Keratinocyte (primary cell): Measurements from ENCODE around the gene PSMB7. TPM values are rescaled to one million over a fixed set of nuclear protein-coding genes. Genes with fewer than 3 reads are reported as not detected.

ENCODE experiments used
- DNase-seq: peaks from one replicate; pipeline ENCODE4 v3.0.0-alpha.2; 2011; ENCODE audit warnings: low read depth, missing footprints, low spot score
- FAIRE-seq: peaks from 2 replicates; lab custom pipeline; 2011; peaks lifted over from hg19 to GRCh38; lab: Jason Lieb, UNC
- H2AFZ ChIP-seq: 2 replicates; pipeline ENCODE4 v1.6.0; 2012; ENCODE audit warnings: low read length, control low read depth, inconsistent platforms; ENCODE audit not compliant: control insufficient read depth
- H3K27ac ChIP-seq: 2 replicates; pipeline ENCODE4 v1.5.1; 2011; ENCODE audit warnings: low read length; ENCODE audit not compliant: control insufficient read depth, insufficient read depth
- H3K27me3 ChIP-seq: 3 replicates; pipeline ENCODE4 v1.6.0; 2011; ENCODE audit warnings: low read length; ENCODE audit not compliant: control insufficient read depth, insufficient read depth; ENCODE audit errors: extremely low read depth
- H3K36me3 ChIP-seq, 2 experiments: 2 replicates in 1 of 2; 3 replicates in 1 of 2; pipeline ENCODE4 v1.5.1; 2011; ENCODE audit warnings: low read length in 2 of 2, mild to moderate bottlenecking in 1 of 2; ENCODE audit not compliant: control insufficient read depth in 2 of 2, insufficient read depth in 2 of 2; ENCODE audit errors: extremely low read depth in 1 of 2
- H3K4me1 ChIP-seq: 3 replicates; pipeline ENCODE4 v1.5.1; 2011; ENCODE audit warnings: low read length; ENCODE audit not compliant: control insufficient read depth, insufficient read depth; ENCODE audit errors: extremely low read depth
- H3K4me2 ChIP-seq: 3 replicates; pipeline ENCODE4 v1.6.0; 2011; ENCODE audit warnings: low read depth, low read length; ENCODE audit not compliant: control insufficient read depth, insufficient read depth; ENCODE audit errors: extremely low read depth
- H3K4me3 ChIP-seq, 3 experiments: fragments of 200-600 bp in 1 of 3; sonication (generic) in 1 of 3; 2 replicates in 2 of 3; 3 replicates in 1 of 3; pipeline ENCODE4 v1.5.1; 2011 to 2016; ENCODE audit warnings: low read length in 3 of 3, mild to moderate bottlenecking in 3 of 3, control low read depth in 2 of 3, inconsistent platforms in 1 of 3, low read depth in 1 of 3, mixed read lengths in 1 of 3, mixed run types in 1 of 3, moderate library complexity in 1 of 3; ENCODE audit not compliant: control insufficient read depth in 2 of 3, insufficient read depth in 2 of 3; ENCODE audit errors: extremely low read depth in 1 of 3
- H3K79me2 ChIP-seq: 2 replicates; pipeline ENCODE4 v1.6.0; 2012; ENCODE audit warnings: low read length; ENCODE audit not compliant: control insufficient read depth, insufficient read depth
- H3K9ac ChIP-seq: 3 replicates; pipeline ENCODE4 v1.6.0; 2011; ENCODE audit warnings: low read length; ENCODE audit not compliant: control insufficient read depth, insufficient read depth; ENCODE audit errors: extremely low read depth
- H3K9me1 ChIP-seq: 3 replicates; pipeline ENCODE4 v1.6.0; 2011; ENCODE audit warnings: low read length; ENCODE audit not compliant: control insufficient read depth, insufficient read depth; ENCODE audit errors: extremely low read depth
- H3K9me3 ChIP-seq: 2 replicates; pipeline ENCODE4 v1.5.1; 2012; ENCODE audit warnings: low read depth, low read length; ENCODE audit not compliant: control insufficient read depth
- H4K20me1 ChIP-seq: 3 replicates; pipeline ENCODE4 v1.6.0; 2011; ENCODE audit warnings: low read length; ENCODE audit not compliant: control insufficient read depth, insufficient read depth; ENCODE audit errors: extremely low read depth
- CTCF ChIP-seq, 3 experiments: IDR thresholded peaks in 1 of 3; conservative IDR thresholded peaks in 1 of 3; optimal IDR thresholded peaks in 1 of 3; 2 replicates in 2 of 3; 3 replicates in 1 of 3; pipeline versions ENCODE3 to v1.5.1; 2011; ENCODE audit warnings: low read length in 3 of 3, mild to moderate bottlenecking in 3 of 3, moderate library complexity in 2 of 3, control low read depth in 1 of 3, inconsistent platforms in 1 of 3; ENCODE audit not compliant: insufficient read depth in 2 of 3; ENCODE audit errors: extremely low read depth in 1 of 3
- EZH2 ChIP-seq: IDR thresholded peaks from one replicate; pipeline ENCODE4 v1.6.1; 2012; ENCODE audit warnings: inconsistent platforms, mild to moderate bottlenecking, low read length, moderate library complexity
- dilution Hi-C: fragments of 300-500 bp; cut with MboI; formaldehyde crosslinking; loops from one replicate; pipeline ENCODE4 v1.7.0; 2020; ENCODE audit warnings: low sequenced_read_pairs; ENCODE audit not compliant: extremely low pct_ligation_motif_present
- polyA plus RNA-seq, 5 experiments: library from polyadenylated mRNA; depleted of rRNA in 3 of 5; stranded (reverse) in 3 of 5; stranded (forward) in 1 of 5; unstranded in 1 of 5; fragments of >200 nt; gene quantifications; 1 replicate in 1 of 5; 2 replicates in 3 of 5; 3 replicates in 1 of 5; pipeline versions ENCODE4 v1.2.1 to v1.2.3, GENCODE V29; 2011 to 2012; ENCODE audit warnings: missing spikeins in 2 of 5, low read depth in 1 of 5, low replicate concordance in 1 of 5

Gene PSMB7
- polyA plus RNA-seq, 1 donor (not counting 4 experiments of a cell fraction or from before 2014, with no cell fraction given) = 388 TPM

GRCh38 chr9:124303762-124304161, 111.5 kb downstream of the PSMB7 start:
- no peak overlapping the region for H3K4me2 ChIP-seq
- TF ChIP-seq CTCF (optimal IDR thresholded peaks at IDR 0.05 in 1 of 3, IDR thresholded peaks at IDR 0.05 in 1 of 3, conservative IDR thresholded peaks at IDR 0.05 in 1 of 3; ENCODE audit: extremely low read depth in 1 of 3, insufficient read depth in 2 of 3, low read length in 3 of 3) = no peak
- no peak for TF ChIP-seq EZH2
- H2AFZ ChIP-seq = no peak overlapping the region
- no peak for DNase-seq
- peaks cover 8 to 33% of the 10 kb centered on the region in 2 experiments for H3K36me3 ChIP-seq
- H3K9me3 ChIP-seq = no peaks in the 10 kb centered on the region
- FAIRE-seq = no peak
- peaks cover 34% of the 10 kb centered on the region for H3K79me2 ChIP-seq
- H3K4me3 ChIP-seq = no peak overlapping the region
- H3K9me1 ChIP-seq = peaks cover 4% of the 10 kb centered on the region
- no peaks in the 10 kb centered on the region for H3K27me3 ChIP-seq
- H3K4me1 ChIP-seq = peaks cover 48% of the 10 kb centered on the region
- dilution Hi-C loops = loop anchor here (25.0 kb wide), 1 partner anchor 191 kb away; no protein-coding TSS in a partner anchor
- H4K20me1 ChIP-seq = no peaks in the 10 kb centered on the region
- H3K9ac ChIP-seq = no peak overlapping the region
- no peak overlapping the region for H3K27ac ChIP-seq

Other genes starting within 250 kb of the PSMB7 start
- 43.5 to 62.3 TPM (median 56.4 TPM) in 3 replicates for gene NEK6, start 157.5 kb downstream of the PSMB7 start, polyA plus RNA-seq
- gene ADGRD2, start 35.0 kb upstream of the PSMB7 start, polyA plus RNA-seq = 0.04 TPM in 1 of 3 replicates, not detected in the others
- not detected in 3 replicates for gene NR5A1, start 92.0 kb upstream of the PSMB7 start, polyA plus RNA-seq